Endometrial microvascular endothelial cells (primary cell): ENCODE data around the gene KIF3A. TPM values are rescaled to one million over a fixed set of nuclear protein-coding genes. Genes with fewer than 3 reads are reported as not detected.
"Not testable (repeated sequence)": the region's sequence is repeated elsewhere in the genome, so short reads cannot be mapped to it uniquely, and the experiment has no call there.

Experiments
- in situ Hi-C: cut with HindIII; loops from 2 replicates; pipeline ENCODE4 v1.10.0; 2017; ENCODE audit warnings: low sequenced_read_pairs, low pct_unique_long_range_greater_than_20kb; ENCODE audit errors: inconsistent ontology term
- total RNA-seq: library from RNA; depleted of rRNA; stranded (reverse); fragments of >200 nt; gene quantifications from one replicate; pipeline ENCODE4 v1.2.3, GENCODE V29; 2015; ENCODE audit errors: inconsistent ontology term

KIF3A gene
- total RNA-seq, 1 donor from 2014 or later: 8.0 TPM

- in situ Hi-C loops: no loop called here
Observed at GRCh38 chr5:132742158-132742557, 4.8 kb upstream of the KIF3A start.

- in situ Hi-C loops: no loop called here
Observed at GRCh38 chr5:132739232-132739631, 1.9 kb upstream of the KIF3A start.

- in situ Hi-C loops: no loop called here
Observed at GRCh38 chr5:132737982-132738681, 786 bp upstream of the KIF3A start.

- in situ Hi-C loops: no loop called here
Observed at GRCh38 chr5:132734687-132735086, 2.7 kb downstream of the KIF3A start.

GRCh38 chr5:132733499-132734148, 3.7 kb downstream of the KIF3A start:
- in situ Hi-C loops: no loop called here

GRCh38 chr5:132729896-132730295, 7.5 kb downstream of the KIF3A start:
- in situ Hi-C loops: no loop called here

- in situ Hi-C loops: no loop called here
Observed at GRCh38 chr5:132725745-132726144, 11.6 kb downstream of the KIF3A start.

GRCh38 chr5:132718544-132719312, 18.6 kb downstream of the KIF3A start:
- in situ Hi-C loops: no loop called here

- in situ Hi-C loops: no loop called here
Observed at GRCh38 chr5:132714456-132715307, 22.7 kb downstream of the KIF3A start.

- in situ Hi-C loops: no loop called here
Observed at GRCh38 chr5:132708645-132709044, 28.7 kb downstream of the KIF3A start.

- in situ Hi-C loops: no loop called here
Observed at GRCh38 chr5:132704875-132705274, 32.5 kb downstream of the KIF3A start.

GRCh38 chr5:132695956-132696355, 41.4 kb downstream of the KIF3A start:
- in situ Hi-C loops: no loop called here

- in situ Hi-C loops: no loop called here
Observed at GRCh38 chr5:132692632-132692967, 44.7 kb downstream of the KIF3A start.

GRCh38 chr5:132691755-132692631, 45.4 kb downstream of the KIF3A start:
- in situ Hi-C loops: not testable (repeated sequence)

GRCh38 chr5:132690156-132690555, 47.2 kb downstream of the KIF3A start:
- in situ Hi-C loops: no loop called here

- in situ Hi-C loops: no loop called here
Observed at GRCh38 chr5:132689513-132689912, 47.8 kb downstream of the KIF3A start.

GRCh38 chr5:132688536-132689339, 48.6 kb downstream of the KIF3A start:
- in situ Hi-C loops: no loop called here
